Loucy (cell line): ENCODE results near the gene GEMIN2.

Experiments
- H2AFZ ChIP-seq: fragments of 200-600 bp; sonication (generic); 2 replicates; pipeline ENCODE4 v1.6.0; 2016; ENCODE audit warnings: antibody characterized with exemption, mild to moderate bottlenecking, low read length, moderate library complexity
- H3F3A ChIP-seq: fragments of 200-600 bp; 2 replicates; pipeline ENCODE4 v1.6.0; 2016; ENCODE audit warnings: antibody characterized with exemption, low read depth, mild to moderate bottlenecking
- H3K27me3 ChIP-seq: fragments of 200-600 bp; sonication (generic); 2 replicates; pipeline ENCODE4 v1.6.1; 2014; ENCODE audit warnings: low read length, mild to moderate bottlenecking; ENCODE audit not compliant: insufficient read depth, poor library complexity, severe bottlenecking
- H3K36me3 ChIP-seq: fragments of 200-600 bp; sonication (generic); 2 replicates; pipeline ENCODE4 v1.6.1; 2016; ENCODE audit warnings: low read length; ENCODE audit not compliant: insufficient read depth
- H3K4me1 ChIP-seq: fragments of 200-600 bp; sonication (generic); 2 replicates; pipeline ENCODE4 v1.5.1; 2014; ENCODE audit warnings: low read length, mild to moderate bottlenecking; ENCODE audit not compliant: insufficient read depth, poor library complexity, severe bottlenecking
- H3K4me2 ChIP-seq: fragments of 200-600 bp; sonication (generic); 2 replicates; pipeline ENCODE4 v1.6.0; 2014; ENCODE audit warnings: antibody characterized with exemption, low read length, low read depth, mild to moderate bottlenecking; ENCODE audit not compliant: poor library complexity, severe bottlenecking
- H3K4me3 ChIP-seq: fragments of 200-600 bp; sonication (generic); 2 replicates; pipeline ENCODE4 v1.5.1; 2014; ENCODE audit warnings: low read length, mild to moderate bottlenecking, mixed read lengths; ENCODE audit not compliant: poor library complexity, severe bottlenecking
- H3K79me2 ChIP-seq: fragments of 200-600 bp; sonication (generic); 2 replicates; pipeline ENCODE4 v1.6.1; 2014; ENCODE audit warnings: low read length; ENCODE audit not compliant: insufficient read depth
- H3K9ac ChIP-seq: fragments of 200-600 bp; sonication (generic); 2 replicates; pipeline ENCODE4 v1.6.0; 2014; ENCODE audit warnings: mild to moderate bottlenecking, low read depth, low read length, moderate library complexity; ENCODE audit not compliant: poor library complexity, severe bottlenecking
- H3K9me2 ChIP-seq: fragments of 200-600 bp; sonication (generic); replicated peaks from 2 replicates; pipeline ENCODE4 v1.6.1; 2016; ENCODE audit warnings: low read depth, low read length, mixed read lengths
- H3K9me3 ChIP-seq: fragments of 200-600 bp; sonication (generic); 2 replicates; pipeline ENCODE4 v1.6.1; 2014; ENCODE audit warnings: mild to moderate bottlenecking, antibody characterized with exemption, low read length, low read depth; ENCODE audit not compliant: insufficient read depth
- H4K20me1 ChIP-seq: fragments of 200-600 bp; sonication (generic); 2 replicates; pipeline ENCODE4 v1.6.0; 2014; ENCODE audit warnings: antibody characterized with exemption, low read length, mild to moderate bottlenecking; ENCODE audit not compliant: insufficient read depth, poor library complexity, severe bottlenecking
- EZH2phosphoT487 ChIP-seq: fragments of 200-600 bp; IDR thresholded peaks from 2 replicates; pipeline ENCODE4 v1.6.1; 2018; ENCODE audit warnings: antibody characterized with exemption, mild to moderate bottlenecking, moderate library complexity, borderline replicate concordance
- TF ChIP-seq, protein P1 (sequence below): fragments of 200-600 bp; sonication (generic); conservative IDR thresholded peaks from 2 replicates; pipeline ENCODE4 v1.5.1; 2014; ENCODE audit warnings: mild to moderate bottlenecking, antibody characterized with exemption, low read length

GEMIN2 gene

DNA sequence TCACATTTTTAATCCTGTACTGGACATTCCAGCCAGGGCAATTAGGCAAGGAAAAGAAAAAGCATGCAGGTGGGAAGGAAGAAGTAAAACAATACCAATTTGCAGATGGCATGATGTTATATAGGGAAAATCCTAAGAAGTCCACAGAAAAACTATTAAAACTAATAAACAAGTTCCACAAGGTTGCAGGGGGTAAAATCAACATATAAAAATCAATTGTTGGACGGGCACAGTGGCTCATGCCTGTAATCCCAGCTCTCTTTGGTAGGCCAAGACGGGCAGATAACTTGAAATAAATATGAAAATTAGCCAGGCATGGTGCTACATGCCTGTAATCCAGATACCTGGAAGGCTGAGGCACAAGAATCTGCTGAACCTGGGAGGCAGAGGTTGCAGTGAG lies 43.0 kb upstream of the GEMIN2 start:
- Histone ChIP-seq H3K4me3 (no peak overlapping the region), H3K9me2 (no peaks in the 10 kb centered on the region), H3K79me2 (no peaks in the 10 kb centered on the region), H3K36me3 (peaks cover 30% of the 10 kb centered on the region; the same call in 1 of the 2 replicates), H3F3A (no peaks in the 10 kb centered on the region), H3K9me3 (no peaks in the 10 kb centered on the region), H3K9ac (no peak overlapping the region), H3K4me2 (no peak overlapping the region), H2AFZ (no peak overlapping the region), H4K20me1 (no peaks in the 10 kb centered on the region), H3K27me3 (no peaks in the 10 kb centered on the region), H3K4me1 (no peaks in the 10 kb centered on the region)
- TF ChIP-seq, protein P1, sequence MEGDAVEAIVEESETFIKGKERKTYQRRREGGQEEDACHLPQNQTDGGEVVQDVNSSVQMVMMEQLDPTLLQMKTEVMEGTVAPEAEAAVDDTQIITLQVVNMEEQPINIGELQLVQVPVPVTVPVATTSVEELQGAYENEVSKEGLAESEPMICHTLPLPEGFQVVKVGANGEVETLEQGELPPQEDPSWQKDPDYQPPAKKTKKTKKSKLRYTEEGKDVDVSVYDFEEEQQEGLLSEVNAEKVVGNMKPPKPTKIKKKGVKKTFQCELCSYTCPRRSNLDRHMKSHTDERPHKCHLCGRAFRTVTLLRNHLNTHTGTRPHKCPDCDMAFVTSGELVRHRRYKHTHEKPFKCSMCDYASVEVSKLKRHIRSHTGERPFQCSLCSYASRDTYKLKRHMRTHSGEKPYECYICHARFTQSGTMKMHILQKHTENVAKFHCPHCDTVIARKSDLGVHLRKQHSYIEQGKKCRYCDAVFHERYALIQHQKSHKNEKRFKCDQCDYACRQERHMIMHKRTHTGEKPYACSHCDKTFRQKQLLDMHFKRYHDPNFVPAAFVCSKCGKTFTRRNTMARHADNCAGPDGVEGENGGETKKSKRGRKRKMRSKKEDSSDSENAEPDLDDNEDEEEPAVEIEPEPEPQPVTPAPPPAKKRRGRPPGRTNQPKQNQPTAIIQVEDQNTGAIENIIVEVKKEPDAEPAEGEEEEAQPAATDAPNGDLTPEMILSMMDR, result no peak
- no peak for TF ChIP-seq EZH2phosphoT487

DNA sequence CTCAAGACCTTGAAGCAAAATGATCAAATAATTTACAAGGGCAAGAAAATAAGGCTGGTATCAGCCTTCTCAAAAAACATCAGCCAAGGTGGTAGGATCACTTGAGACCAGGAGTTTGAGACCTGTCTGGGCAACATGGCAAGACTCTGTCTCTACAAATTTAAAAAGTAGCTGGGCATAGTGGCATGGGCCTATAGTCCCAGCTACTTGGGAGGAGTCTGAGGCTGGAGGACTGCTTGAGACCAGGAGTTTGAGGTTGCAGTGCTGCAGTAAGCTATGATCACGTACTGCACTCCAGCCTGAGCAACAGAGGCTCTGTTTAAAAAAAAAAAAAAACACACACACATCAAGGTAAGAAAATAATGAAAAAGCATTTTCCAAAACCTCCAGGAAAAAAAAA lies 33.2 kb upstream of the GEMIN2 start:
- TF ChIP-seq EZH2phosphoT487, result no peak
- TF ChIP-seq, protein P1, result no peak
- H3F3A ChIP-seq, result no peaks in the 10 kb centered on the region

DNA sequence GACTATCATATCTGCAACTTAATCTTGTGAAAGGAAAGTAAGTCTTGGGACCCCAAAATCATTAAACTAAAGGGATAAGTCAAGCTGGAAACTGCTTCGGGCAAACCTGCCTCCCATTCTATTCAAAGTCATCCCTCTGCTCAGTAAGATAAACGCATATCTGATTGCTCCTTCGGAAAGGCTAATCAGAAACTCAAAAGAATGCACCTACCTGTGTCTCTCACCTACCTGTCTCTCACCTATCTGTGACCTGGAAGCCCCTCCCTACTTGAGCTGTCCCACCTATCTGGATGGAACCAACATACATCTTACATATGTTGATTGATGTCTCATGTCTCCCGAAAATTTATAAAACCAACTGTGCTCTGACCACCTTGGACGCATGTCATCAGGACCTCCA lies 31.0 kb upstream of the GEMIN2 start:
- H3K9me3 ChIP-seq, result no peaks in the 10 kb centered on the region
- H3K9me2 ChIP-seq, result no peaks in the 10 kb centered on the region
- peaks cover 26% of the 10 kb centered on the region; the same call in 1 of the 2 replicates for H3K36me3 ChIP-seq
- no peak overlapping the region for H3K4me3 ChIP-seq
- H4K20me1 ChIP-seq, result no peaks in the 10 kb centered on the region
- no peak overlapping the region for H3K4me2 ChIP-seq
- no peaks in the 10 kb centered on the region for H3K27me3 ChIP-seq
- H2AFZ ChIP-seq, result no peak overlapping the region
- no peak overlapping the region for H3K9ac ChIP-seq
- no peaks in the 10 kb centered on the region for H3F3A ChIP-seq
- H3K4me1 ChIP-seq, result no peaks in the 10 kb centered on the region
- no peaks in the 10 kb centered on the region for H3K79me2 ChIP-seq
- TF ChIP-seq, protein P1, result no peak
- TF ChIP-seq EZH2phosphoT487, result no peak

More for the DNA sequence above, 33.2 kb upstream of the GEMIN2 start:
- Histone ChIP-seq H3K4me1 (no peaks in the 10 kb centered on the region), H3K79me2 (no peaks in the 10 kb centered on the region), H3K9me2 (no peaks in the 10 kb centered on the region), H3K27me3 (no peaks in the 10 kb centered on the region), H3K9ac (no peak overlapping the region), H4K20me1 (no peaks in the 10 kb centered on the region), H3K4me3 (no peak overlapping the region), H3K9me3 (no peaks in the 10 kb centered on the region), H3K4me2 (no peak overlapping the region), H3K36me3 (peaks cover 29% of the 10 kb centered on the region; the same call in 1 of the 2 replicates), H2AFZ (no peak overlapping the region)
